Measurements from ENCODE around the gene MCOLN3.

MCOLN3 gene

GRCh38 chr1:85059563-85059962 lies 11.3 kb upstream of the MCOLN3 start:
- no peak overlapping the region for H3K27ac ChIP-seq (ENCODE audit: low read length)
- H3K4me1 ChIP-seq (ENCODE audit: low read length) = peaks cover 27% of the 10 kb centered on the region
- H3K4me2 ChIP-seq (ENCODE audit: low read length) = no peak overlapping the region
- no peaks in the 10 kb centered on the region for H3K36me3 ChIP-seq (replicated peaks; ENCODE audit: low read depth, low read length)
- no peak overlapping the region for H3K9ac ChIP-seq (ENCODE audit: low read length)
- H2AFZ ChIP-seq (ENCODE audit: low read depth, low read length) = no peak overlapping the region
- H3K9me3 ChIP-seq (ENCODE audit: insufficient read depth, low read length) = no peaks in the 10 kb centered on the region
- TF ChIP-seq EZH2phosphoT487 (IDR thresholded peaks at IDR 0.05; ENCODE audit: low read depth) = no peak
- TF ChIP-seq, protein P1, sequence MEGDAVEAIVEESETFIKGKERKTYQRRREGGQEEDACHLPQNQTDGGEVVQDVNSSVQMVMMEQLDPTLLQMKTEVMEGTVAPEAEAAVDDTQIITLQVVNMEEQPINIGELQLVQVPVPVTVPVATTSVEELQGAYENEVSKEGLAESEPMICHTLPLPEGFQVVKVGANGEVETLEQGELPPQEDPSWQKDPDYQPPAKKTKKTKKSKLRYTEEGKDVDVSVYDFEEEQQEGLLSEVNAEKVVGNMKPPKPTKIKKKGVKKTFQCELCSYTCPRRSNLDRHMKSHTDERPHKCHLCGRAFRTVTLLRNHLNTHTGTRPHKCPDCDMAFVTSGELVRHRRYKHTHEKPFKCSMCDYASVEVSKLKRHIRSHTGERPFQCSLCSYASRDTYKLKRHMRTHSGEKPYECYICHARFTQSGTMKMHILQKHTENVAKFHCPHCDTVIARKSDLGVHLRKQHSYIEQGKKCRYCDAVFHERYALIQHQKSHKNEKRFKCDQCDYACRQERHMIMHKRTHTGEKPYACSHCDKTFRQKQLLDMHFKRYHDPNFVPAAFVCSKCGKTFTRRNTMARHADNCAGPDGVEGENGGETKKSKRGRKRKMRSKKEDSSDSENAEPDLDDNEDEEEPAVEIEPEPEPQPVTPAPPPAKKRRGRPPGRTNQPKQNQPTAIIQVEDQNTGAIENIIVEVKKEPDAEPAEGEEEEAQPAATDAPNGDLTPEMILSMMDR (IDR thresholded peaks at IDR 0.05; ENCODE audit: low read depth, low read length) = no peak
- no peaks in the 10 kb centered on the region for H3K79me2 ChIP-seq (ENCODE audit: low read length)
- H3K27me3 ChIP-seq (ENCODE audit: low read depth, low read length) = peaks cover 4% of the 10 kb centered on the region; the same call in 1 of the 2 replicates
- H4K20me1 ChIP-seq (ENCODE audit: insufficient read depth, low read length) = no peaks in the 10 kb centered on the region
- H3K4me3 ChIP-seq (ENCODE audit: low read length) = no peak overlapping the region

- Histone ChIP-seq H2AFZ (ENCODE audit: low read depth, low read length) (no peak overlapping the region), H3K9me3 (ENCODE audit: insufficient read depth, low read length) (no peaks in the 10 kb centered on the region), H4K20me1 (ENCODE audit: insufficient read depth, low read length) (no peaks in the 10 kb centered on the region), H3K9ac (ENCODE audit: low read length) (no peak overlapping the region), H3K4me3 (ENCODE audit: low read length) (no peak overlapping the region), H3K27me3 (ENCODE audit: low read depth, low read length) (peaks cover 4% of the 10 kb centered on the region; the same call in 1 of the 2 replicates), H3K4me2 (ENCODE audit: low read length) (peak overlapping the region; percentile 63), H3K36me3 (replicated peaks; ENCODE audit: low read depth, low read length) (no peaks in the 10 kb centered on the region), H3K79me2 (ENCODE audit: low read length) (no peaks in the 10 kb centered on the region), H3K4me1 (ENCODE audit: low read length) (peaks cover 27% of the 10 kb centered on the region), H3K27ac (ENCODE audit: low read length) (no peak overlapping the region; the same call in 1 of the 2 replicates)
- TF ChIP-seq, protein P1 (IDR thresholded peaks at IDR 0.05; ENCODE audit: low read depth, low read length) = no peak
- no peak for TF ChIP-seq EZH2phosphoT487 (IDR thresholded peaks at IDR 0.05; ENCODE audit: low read depth)
These were observed 10.5 kb upstream of the MCOLN3 start for GRCh38 chr1:85058786-85059185.

DNA sequence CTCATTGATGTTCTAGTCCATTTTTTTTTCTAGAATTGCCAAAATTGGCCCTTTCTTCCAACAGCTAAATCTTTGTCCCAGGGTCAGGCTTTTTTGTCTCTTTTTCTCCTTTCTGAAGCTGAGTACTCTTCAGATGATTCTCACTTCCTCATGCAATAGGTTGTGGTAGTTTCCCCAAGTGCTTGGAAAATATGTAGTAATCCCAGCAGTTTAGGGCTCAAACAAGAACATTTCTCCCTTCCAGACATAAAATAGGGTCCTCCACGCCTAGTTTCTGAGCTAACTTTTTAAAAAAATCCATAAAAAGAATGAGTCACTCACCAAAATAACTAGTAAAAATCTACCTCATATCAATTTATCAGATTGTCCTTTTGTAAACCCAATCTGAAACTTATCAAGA lies 10.0 kb upstream of the MCOLN3 start:
- Histone ChIP-seq H3K9me3 (ENCODE audit: insufficient read depth, low read length) (no peaks in the 10 kb centered on the region), H3K4me3 (ENCODE audit: low read length) (no peak overlapping the region), H3K4me1 (ENCODE audit: low read length) (peaks cover 27% of the 10 kb centered on the region), H3K27me3 (ENCODE audit: low read depth, low read length) (peaks cover 4% of the 10 kb centered on the region; the same call in 1 of the 2 replicates), H3K4me2 (ENCODE audit: low read length) (peak overlapping the region; percentile 63), H4K20me1 (ENCODE audit: insufficient read depth, low read length) (no peaks in the 10 kb centered on the region), H3K9ac (ENCODE audit: low read length) (no peak overlapping the region), H3K79me2 (ENCODE audit: low read length) (no peaks in the 10 kb centered on the region), H3K36me3 (replicated peaks; ENCODE audit: low read depth, low read length) (no peaks in the 10 kb centered on the region), H2AFZ (ENCODE audit: low read depth, low read length) (no peak overlapping the region), H3K27ac (ENCODE audit: low read length) (no peak overlapping the region; the same call in 1 of the 2 replicates)
- TF ChIP-seq, protein P1 (IDR thresholded peaks at IDR 0.05; ENCODE audit: low read depth, low read length) = no peak
- no peak for TF ChIP-seq EZH2phosphoT487 (IDR thresholded peaks at IDR 0.05; ENCODE audit: low read depth)

GRCh38 chr1:85054664-85055063 lies 6.4 kb upstream of the MCOLN3 start:
- no peak overlapping the region for H3K4me2 ChIP-seq (ENCODE audit: low read length)
- no peaks in the 10 kb centered on the region for H4K20me1 ChIP-seq (ENCODE audit: insufficient read depth, low read length)
- H3K27me3 ChIP-seq (ENCODE audit: low read depth, low read length) = peaks cover 7% of the 10 kb centered on the region
- no peak overlapping the region for H3K9ac ChIP-seq (ENCODE audit: low read length)
- TF ChIP-seq EZH2phosphoT487 (IDR thresholded peaks at IDR 0.05; ENCODE audit: low read depth) = no peak
- TF ChIP-seq, protein P1 (IDR thresholded peaks at IDR 0.05; ENCODE audit: low read depth, low read length) = no peak
- H3K27ac ChIP-seq (ENCODE audit: low read length) = no peak overlapping the region
- no peaks in the 10 kb centered on the region for H3K36me3 ChIP-seq (replicated peaks; ENCODE audit: low read depth, low read length)
- H3K4me3 ChIP-seq (ENCODE audit: low read length) = no peak overlapping the region
- no peak overlapping the region for H2AFZ ChIP-seq (ENCODE audit: low read depth, low read length)
- no peaks in the 10 kb centered on the region for H3K79me2 ChIP-seq (ENCODE audit: low read length)
- peaks cover 19% of the 10 kb centered on the region for H3K4me1 ChIP-seq (ENCODE audit: low read length)
- no peaks in the 10 kb centered on the region for H3K9me3 ChIP-seq (ENCODE audit: insufficient read depth, low read length)

Data from OCI-LY3 (cell line).